SU-DHL-6 (cell line): ENCODE results near the gene EFNA1.

Source experiments
- EZH2phosphoT487 ChIP-seq: fragments of 200-600 bp; sonication (generic), shearing (Covaris generic); conservative IDR thresholded peaks from 2 replicates; pipeline ENCODE4 v1.6.1; 2018; ENCODE audit warnings: mild to moderate bottlenecking, antibody characterized with exemption, low read length, moderate library complexity, mixed read lengths
- TF ChIP-seq, protein P1 (sequence below): fragments of 200-600 bp; sonication (generic); IDR thresholded peaks from one replicate; pipeline ENCODE4 v1.5.1; 2017; ENCODE audit warnings: antibody characterized with exemption, mild to moderate bottlenecking, low read length, moderate library complexity; ENCODE audit not compliant: insufficient read depth, poor library complexity, severe bottlenecking

DNA sequence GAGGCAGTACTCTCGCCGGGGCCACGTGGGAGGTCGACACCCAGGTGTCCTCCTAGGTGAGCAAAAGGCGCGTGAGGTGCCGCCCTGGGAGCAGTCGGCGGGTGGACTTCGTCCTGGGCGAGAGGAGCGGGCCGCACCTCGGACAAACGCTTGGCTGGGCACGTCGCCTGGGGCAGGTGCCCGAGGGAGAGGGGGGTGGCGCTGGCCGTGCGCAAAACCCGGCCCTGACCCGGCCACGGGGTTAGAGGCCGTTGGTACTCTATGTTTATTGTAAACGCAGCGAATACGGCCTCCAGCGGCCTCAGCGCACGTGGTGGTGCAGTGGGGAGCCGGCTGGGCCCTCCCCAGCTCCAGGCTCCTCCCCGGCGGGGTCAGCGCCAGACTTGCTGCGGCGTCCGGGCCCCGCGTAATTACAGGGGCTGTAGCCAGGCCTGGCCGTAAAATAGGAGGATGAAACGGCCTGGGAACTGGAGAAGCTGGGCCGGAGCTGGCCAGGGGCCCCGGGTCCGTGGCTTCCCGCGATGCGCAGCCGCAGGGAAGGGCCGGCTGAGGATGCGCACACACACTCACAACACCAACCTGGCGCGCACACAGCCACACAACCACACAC, 1.6 kb upstream of the EFNA1 start:
- TF ChIP-seq, protein P1, sequence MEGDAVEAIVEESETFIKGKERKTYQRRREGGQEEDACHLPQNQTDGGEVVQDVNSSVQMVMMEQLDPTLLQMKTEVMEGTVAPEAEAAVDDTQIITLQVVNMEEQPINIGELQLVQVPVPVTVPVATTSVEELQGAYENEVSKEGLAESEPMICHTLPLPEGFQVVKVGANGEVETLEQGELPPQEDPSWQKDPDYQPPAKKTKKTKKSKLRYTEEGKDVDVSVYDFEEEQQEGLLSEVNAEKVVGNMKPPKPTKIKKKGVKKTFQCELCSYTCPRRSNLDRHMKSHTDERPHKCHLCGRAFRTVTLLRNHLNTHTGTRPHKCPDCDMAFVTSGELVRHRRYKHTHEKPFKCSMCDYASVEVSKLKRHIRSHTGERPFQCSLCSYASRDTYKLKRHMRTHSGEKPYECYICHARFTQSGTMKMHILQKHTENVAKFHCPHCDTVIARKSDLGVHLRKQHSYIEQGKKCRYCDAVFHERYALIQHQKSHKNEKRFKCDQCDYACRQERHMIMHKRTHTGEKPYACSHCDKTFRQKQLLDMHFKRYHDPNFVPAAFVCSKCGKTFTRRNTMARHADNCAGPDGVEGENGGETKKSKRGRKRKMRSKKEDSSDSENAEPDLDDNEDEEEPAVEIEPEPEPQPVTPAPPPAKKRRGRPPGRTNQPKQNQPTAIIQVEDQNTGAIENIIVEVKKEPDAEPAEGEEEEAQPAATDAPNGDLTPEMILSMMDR, result no peak
- no peak for TF ChIP-seq EZH2phosphoT487
